C4-2B (cell line): ENCODE data around the gene ASAH2B.
"Not testable (repeated sequence)": the region's sequence is repeated elsewhere in the genome, so short reads cannot be mapped to it uniquely, and the experiment has no call there.

Experiments used
- ZFX ChIP-seq: fragments of 450-650 bp; IDR thresholded peaks from 2 replicates; pipeline ENCODE4 v1.6.1; 2017
- TF ChIP-seq, protein P1 (sequence below): fragments of 450-650 bp; conservative IDR thresholded peaks from 2 replicates; pipeline ENCODE4 v1.5.1; 2017; ENCODE audit warnings: mild to moderate bottlenecking

DNA sequence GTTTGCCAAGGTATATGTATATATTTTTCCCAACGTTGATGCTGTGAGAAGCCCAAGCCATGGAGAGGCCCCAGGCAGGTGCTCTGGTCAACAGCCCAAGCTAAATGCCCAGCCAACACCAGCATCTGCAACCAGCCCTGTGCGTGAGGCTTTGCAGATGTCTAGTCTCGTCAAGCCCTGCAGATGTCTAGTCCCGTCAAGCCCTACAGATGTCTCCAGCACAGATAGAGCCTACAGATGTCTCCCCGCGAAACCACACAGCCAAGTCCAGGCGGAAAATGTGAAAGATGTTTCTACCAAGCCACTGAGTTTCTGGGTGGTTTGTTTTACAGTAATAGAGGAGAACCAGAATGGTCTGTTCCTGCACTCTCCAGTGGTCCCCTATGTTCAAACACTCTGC lies 36.7 kb upstream of the ASAH2B start:
- TF ChIP-seq, protein P1, sequence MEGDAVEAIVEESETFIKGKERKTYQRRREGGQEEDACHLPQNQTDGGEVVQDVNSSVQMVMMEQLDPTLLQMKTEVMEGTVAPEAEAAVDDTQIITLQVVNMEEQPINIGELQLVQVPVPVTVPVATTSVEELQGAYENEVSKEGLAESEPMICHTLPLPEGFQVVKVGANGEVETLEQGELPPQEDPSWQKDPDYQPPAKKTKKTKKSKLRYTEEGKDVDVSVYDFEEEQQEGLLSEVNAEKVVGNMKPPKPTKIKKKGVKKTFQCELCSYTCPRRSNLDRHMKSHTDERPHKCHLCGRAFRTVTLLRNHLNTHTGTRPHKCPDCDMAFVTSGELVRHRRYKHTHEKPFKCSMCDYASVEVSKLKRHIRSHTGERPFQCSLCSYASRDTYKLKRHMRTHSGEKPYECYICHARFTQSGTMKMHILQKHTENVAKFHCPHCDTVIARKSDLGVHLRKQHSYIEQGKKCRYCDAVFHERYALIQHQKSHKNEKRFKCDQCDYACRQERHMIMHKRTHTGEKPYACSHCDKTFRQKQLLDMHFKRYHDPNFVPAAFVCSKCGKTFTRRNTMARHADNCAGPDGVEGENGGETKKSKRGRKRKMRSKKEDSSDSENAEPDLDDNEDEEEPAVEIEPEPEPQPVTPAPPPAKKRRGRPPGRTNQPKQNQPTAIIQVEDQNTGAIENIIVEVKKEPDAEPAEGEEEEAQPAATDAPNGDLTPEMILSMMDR = not testable (repeated sequence)
- TF ChIP-seq ZFX = not testable (repeated sequence)
